HG03045 (cell line): Measurements from ENCODE around the gene GRM3.

Experiments used
- ATAC-seq: cut with Tn5 transposase; IDR thresholded peaks from one replicate; pipeline ENCODE4 v1.9.1; 2021; ENCODE audit warnings: mild to moderate bottlenecking, moderate library complexity; ENCODE audit not compliant: unreplicated experiment

The GRM3 gene

GRCh38 chr7:86784765-86785164, 141.1 kb downstream of the GRM3 start:
- no peak for ATAC-seq

GRCh38 chr7:86785641-86786040, 141.9 kb downstream of the GRM3 start:
- peak; percentile 79 for ATAC-seq

- no peak for ATAC-seq
These were observed 142.7 kb downstream of the GRM3 start for GRCh38 chr7:86786376-86786775.

GRCh38 chr7:86788948-86789347, 145.2 kb downstream of the GRM3 start:
- ATAC-seq: peak; percentile 47

- ATAC-seq: peak; percentile 55
These were observed 146.7 kb downstream of the GRM3 start for GRCh38 chr7:86790383-86790782.

GRCh38 chr7:86792260-86792659, 148.6 kb downstream of the GRM3 start:
- ATAC-seq: no peak

GRCh38 chr7:86793136-86793535, 149.4 kb downstream of the GRM3 start:
- no peak for ATAC-seq

GRCh38 chr7:86814661-86815379, 171.1 kb downstream of the GRM3 start:
- ATAC-seq: no peak

- no peak for ATAC-seq
These were observed 171.8 kb downstream of the GRM3 start for GRCh38 chr7:86815556-86815955.

- ATAC-seq: no peak
These were observed 175.2 kb downstream of the GRM3 start for GRCh38 chr7:86818903-86819302.

- no peak for ATAC-seq
These were observed 180.1 kb downstream of the GRM3 start for GRCh38 chr7:86823769-86824168.

- no peak for ATAC-seq
These were observed 181.6 kb downstream of the GRM3 start for GRCh38 chr7:86825264-86825663.

GRCh38 chr7:86826948-86827347, 183.2 kb downstream of the GRM3 start:
- ATAC-seq: no peak

- ATAC-seq: no peak
These were observed 189.7 kb downstream of the GRM3 start for GRCh38 chr7:86833360-86833759.

GRCh38 chr7:86837235-86837634, 193.5 kb downstream of the GRM3 start:
- ATAC-seq: no peak

- ATAC-seq: no peak
These were observed 200.9 kb downstream of the GRM3 start for GRCh38 chr7:86844608-86845007.

GRCh38 chr7:86846494-86847190, 202.9 kb downstream of the GRM3 start:
- no peak for ATAC-seq

GRCh38 chr7:86848226-86848625, 204.5 kb downstream of the GRM3 start:
- no peak for ATAC-seq

GRCh38 chr7:86851566-86851965, 207.9 kb downstream of the GRM3 start:
- ATAC-seq: no peak

- no peak for ATAC-seq
These were observed 219.7 kb downstream of the GRM3 start for GRCh38 chr7:86863452-86863851.

- ATAC-seq: no peak
These were observed 223.6 kb downstream of the GRM3 start for GRCh38 chr7:86867163-86867762.

- no peak for ATAC-seq
These were observed 232.4 kb downstream of the GRM3 start for GRCh38 chr7:86876146-86876545.
